LNCAP (cell line): ENCODE measurements around the gene RNF11.

Source experiments
- TF ChIP-seq, protein P1 (sequence below): fragments of 450-650 bp; IDR thresholded peaks from 2 replicates; pipeline ENCODE4 v1.5.1; 2017; ENCODE audit warnings: mild to moderate bottlenecking

Gene RNF11

DNA sequence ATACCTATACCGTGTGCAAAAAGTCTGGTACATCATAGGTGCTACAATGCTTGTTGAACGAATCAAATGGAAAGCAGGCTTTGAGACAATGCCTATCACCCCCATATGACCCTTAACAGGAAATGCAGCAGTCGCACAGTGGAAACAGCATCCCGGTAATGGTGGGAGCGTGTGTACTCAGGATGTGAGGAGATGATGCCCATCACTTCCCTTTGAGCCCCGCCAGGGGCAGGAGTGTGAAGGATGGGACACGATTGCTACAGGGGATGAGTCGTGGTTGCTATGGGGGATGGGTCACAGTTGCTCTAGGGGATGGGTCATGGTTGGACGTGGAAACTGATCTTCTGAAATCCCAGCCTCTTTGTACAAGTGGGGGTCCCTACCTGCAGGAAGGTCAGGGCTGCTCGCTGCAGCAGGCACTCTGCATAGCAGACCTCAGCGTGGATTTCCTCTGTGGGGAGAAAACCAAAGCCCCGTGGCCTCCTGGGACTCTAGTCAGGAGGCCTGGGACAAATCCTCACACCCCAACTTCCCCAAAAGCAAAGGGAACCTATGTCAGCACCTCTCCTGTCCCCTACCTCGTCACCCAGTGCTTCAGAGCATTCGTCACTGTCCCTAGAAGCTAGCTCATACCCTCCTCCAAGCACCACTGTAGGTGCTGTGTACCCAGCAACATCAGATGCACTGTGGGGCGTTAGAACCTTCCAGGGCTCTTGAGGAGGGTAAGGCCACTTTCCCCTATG lies 75.0 kb downstream of the RNF11 start:
- TF ChIP-seq, protein P1, sequence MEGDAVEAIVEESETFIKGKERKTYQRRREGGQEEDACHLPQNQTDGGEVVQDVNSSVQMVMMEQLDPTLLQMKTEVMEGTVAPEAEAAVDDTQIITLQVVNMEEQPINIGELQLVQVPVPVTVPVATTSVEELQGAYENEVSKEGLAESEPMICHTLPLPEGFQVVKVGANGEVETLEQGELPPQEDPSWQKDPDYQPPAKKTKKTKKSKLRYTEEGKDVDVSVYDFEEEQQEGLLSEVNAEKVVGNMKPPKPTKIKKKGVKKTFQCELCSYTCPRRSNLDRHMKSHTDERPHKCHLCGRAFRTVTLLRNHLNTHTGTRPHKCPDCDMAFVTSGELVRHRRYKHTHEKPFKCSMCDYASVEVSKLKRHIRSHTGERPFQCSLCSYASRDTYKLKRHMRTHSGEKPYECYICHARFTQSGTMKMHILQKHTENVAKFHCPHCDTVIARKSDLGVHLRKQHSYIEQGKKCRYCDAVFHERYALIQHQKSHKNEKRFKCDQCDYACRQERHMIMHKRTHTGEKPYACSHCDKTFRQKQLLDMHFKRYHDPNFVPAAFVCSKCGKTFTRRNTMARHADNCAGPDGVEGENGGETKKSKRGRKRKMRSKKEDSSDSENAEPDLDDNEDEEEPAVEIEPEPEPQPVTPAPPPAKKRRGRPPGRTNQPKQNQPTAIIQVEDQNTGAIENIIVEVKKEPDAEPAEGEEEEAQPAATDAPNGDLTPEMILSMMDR = no peak

DNA sequence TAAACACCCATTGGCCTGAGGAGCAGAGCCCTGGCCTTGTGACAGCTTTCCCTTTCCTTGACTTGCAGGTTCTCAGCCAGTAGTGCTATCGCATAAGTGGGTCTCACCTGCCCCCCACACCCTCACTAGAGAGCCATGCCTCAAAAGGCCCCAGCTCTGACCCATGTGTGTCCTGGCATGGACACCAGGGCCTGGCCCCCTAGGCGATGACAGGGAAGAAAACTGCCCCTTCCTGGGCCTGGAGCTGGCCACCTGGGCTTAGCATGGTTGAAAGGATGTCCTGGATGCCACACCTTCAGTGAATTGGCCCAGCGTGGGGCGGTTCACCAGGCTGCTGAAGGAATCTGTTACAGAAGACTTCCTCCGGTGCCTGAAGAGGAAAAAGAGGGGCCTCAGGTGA lies 75.8 kb downstream of the RNF11 start:
- TF ChIP-seq, protein P1 = no peak

DNA sequence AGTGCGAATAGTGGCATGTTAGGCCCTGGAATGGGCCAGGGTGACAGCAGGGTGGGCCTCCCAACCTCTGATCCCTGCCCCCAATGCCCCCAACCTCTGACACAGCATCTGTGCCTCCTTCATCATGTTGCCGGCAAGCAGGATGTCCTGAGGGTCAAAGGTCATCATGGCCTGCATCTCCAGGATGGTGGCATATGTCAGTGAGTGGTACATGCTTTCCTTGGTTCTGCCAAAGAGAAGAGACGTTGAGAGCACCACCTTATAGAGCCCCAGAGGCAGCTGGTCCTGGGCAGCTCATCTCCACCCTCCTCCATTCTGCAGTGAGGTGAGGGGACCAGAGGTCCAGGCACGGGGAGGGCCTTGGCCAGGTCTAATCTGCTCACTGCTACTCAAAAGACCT lies 76.6 kb downstream of the RNF11 start:
- TF ChIP-seq, protein P1 = no peak

DNA sequence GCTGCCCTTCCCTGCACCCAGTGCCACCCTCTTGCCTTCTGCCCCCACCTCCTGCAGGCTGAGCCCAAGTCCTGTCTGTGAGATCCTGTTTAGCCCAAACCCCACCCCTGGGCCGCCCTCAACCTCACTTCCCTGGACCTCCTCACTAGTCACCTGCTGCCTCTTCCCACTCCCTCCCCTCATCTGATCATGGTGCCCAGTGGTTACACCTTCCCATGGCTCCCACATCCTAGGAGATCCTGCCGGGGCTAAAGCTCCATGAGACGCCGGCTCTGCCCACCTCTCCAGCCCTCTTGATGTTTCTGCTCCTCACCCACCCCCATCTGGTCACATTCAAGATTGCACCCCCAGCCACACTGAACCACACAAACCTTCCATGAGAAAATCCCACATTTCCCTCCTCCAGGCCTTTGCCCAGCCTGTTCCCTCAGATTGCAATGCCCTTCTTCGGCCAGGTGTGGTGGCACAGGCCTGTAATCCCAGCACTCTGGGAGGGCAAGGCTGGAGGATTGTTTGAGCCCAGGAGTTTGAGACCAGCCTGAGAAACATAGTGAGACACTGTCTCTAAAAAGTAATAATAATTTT lies 77.3 kb downstream of the RNF11 start:
- TF ChIP-seq, protein P1 = peak; percentile 23; the same call in 1 of the 2 replicates

DNA sequence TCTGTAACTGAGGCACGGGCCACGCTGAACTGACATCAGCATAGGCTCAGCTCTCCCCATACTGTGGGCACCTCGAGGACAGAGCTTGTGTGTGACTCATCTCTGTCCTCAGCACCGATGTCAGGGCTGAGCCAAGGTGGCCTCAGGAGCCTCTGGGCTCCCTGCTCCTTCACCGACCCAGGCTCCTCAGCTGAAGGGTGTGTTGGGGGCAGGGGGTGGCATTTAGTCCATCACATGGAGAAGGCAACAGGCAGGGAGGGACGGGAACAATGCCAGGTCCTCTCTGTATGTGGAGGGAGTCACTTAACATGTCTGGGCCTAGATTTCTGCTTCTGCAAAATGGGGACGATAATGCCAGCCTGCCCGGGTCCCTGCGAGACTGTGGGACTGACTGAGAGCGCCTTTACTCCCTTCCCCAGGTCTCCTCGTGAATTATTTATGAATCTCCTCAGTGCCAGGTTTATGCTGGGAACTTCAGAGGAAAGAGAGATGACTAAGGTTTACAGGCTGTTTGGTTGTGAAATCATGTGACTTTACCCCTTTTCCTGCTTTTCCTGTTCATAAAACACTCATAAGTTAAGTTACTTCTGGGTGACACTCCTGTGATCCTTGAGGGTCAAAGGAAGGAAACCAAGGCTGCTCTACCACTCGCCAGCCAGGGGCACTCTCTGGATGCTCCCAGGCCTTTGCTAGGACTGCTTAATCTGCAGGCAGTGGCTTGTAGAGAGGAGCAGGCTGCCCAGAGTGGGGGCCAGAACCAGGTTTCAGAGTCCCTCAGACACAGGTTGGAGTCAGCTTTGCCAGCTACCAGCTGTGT lies 78.1 kb downstream of the RNF11 start:
- TF ChIP-seq, protein P1 = no peak

DNA sequence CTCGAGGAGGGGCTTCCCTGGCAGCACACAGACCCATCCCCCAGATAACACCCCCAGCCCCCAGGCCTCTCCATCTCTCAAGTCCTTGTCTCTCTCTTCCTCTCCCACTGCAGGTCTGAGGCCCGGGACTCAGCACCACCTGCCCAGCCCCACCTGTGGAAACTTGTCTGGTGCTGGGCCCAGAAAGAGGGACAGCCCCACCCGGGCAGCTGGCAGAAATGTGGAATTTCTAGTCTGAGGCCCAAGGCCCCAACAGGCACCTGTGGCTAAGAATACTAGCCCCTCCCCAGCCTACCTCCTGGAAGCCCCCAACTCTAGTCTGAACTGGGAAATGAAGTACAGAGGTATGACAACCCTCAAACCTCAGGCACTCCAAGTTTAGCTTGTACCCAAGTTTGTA lies 78.9 kb downstream of the RNF11 start:
- TF ChIP-seq, protein P1 = no peak

DNA sequence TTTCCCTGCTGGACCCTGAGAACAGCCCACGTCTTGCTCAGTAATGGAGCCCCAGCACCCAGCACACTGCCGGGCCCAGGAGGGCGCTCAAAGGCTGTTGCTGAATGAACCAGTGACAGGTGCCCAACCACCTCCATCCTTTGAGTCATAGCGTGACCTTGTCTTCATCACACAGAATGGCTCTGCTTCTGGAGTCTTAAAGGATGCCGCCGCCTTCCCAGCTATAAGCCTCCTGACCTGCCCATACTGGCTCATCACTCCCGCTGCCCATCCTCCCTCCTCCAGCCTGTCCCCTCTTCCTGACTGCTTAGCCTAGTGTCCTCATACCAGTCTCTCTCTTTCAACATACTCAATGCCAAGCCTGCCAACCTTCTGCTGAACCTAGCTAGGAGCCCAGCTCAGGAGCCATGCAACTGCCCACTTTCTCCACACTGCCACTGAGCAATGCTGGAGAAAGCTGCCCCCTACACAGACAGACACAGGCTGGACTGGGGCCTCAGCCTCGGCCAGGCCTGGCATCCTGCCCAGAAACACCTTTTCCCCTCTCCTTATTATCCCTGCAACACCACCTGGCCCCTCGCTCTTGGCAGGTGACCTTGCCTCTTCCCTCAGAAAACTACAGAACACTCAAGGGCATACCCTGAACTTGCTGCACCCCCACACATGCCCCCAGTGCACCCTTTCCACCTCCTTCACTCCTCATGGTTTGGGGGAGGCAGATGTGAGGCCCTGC lies 80.2 kb downstream of the RNF11 start:
- TF ChIP-seq, protein P1 = no peak
